GM18507 (cell line): ENCODE data around the gene DACH1.
"Not testable (repeated sequence)": the region's sequence is repeated elsewhere in the genome, so short reads cannot be mapped to it uniquely, and the experiment has no call there.

ENCODE experiments used
- DNase-seq: peaks from one replicate; pipeline ENCODE4 v3.0.0; 2011; ENCODE audit warnings: low read depth; ENCODE audit not compliant: insufficient read length; ENCODE audit errors: extremely low spot score
- FAIRE-seq: peaks from 2 replicates; lab custom pipeline; 2011; peaks lifted over from hg19 to GRCh38; lab: Jason Lieb, UNC

DACH1 gene

GRCh38 chr13:71837582-71837981 is 29.4 kb downstream of the DACH1 start:
- not testable (repeated sequence) for FAIRE-seq, DNase-seq

- DNase-seq, result no peak
- no peak for FAIRE-seq
Observed at GRCh38 chr13:71831716-71832115, 35.3 kb downstream of the DACH1 start.

DNA sequence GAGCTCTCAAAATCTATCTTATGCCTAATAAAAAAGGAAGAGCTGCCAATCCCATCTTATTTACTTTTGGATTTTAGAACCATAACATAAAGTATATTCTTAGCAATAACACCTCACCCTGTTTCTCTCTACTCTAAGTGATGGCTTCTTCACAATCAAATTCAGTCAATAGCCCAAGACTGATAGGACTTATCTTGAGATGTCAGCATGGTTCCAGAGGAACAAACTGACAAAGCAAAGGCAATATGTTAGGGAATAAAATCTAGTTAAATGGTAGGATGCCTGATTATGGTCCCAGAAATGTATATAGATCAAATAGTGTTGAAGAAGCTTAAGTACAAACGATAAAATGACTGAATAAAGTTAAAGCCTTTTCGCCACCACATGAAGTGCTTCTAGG is 36.3 kb downstream of the DACH1 start:
- FAIRE-seq (no peak), DNase-seq (no peak)

DNA sequence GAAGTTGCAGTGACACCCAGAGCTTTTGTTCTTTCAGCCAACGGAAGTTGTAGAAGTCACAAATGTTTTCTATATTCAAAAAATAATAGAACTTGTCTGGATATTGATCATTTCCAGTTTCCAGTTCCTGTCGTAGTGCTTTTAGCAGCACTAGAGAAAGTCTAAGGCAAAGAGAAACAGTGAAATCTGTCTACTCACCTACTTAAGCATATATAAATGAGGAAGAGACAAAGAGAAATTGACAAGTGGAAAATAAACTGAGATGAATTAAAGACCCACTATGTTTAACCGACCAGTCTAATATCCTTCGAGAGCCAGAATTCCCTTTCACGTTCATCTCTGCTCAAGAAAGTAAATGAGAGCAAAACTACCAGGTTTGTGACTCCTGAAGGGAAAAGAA is 36.7 kb downstream of the DACH1 start:
- FAIRE-seq (no peak), DNase-seq (no peak)

DNA sequence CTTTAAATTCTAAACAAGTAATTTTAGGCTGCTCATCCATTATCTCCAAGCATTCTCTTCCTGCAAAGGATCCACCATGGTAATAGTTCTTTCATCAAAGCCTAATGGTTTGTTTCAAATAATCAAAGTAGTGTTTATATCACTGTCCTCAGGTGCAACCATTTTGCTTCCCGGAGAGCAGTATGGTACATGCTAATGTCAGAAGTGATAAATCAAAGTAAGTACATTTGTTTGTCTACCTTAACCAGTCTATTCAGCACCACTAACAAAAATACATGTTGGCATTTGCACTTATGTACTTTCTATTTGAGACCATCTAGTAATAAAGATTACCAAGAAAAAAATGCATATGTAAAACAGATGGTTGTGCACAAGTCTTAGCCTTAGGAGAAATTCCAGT is 37.5 kb downstream of the DACH1 start:
- FAIRE-seq (no peak), DNase-seq (no peak)

- no peak for FAIRE-seq
- no peak for DNase-seq
Observed at GRCh38 chr13:71828564-71828963, 38.4 kb downstream of the DACH1 start.

DNA sequence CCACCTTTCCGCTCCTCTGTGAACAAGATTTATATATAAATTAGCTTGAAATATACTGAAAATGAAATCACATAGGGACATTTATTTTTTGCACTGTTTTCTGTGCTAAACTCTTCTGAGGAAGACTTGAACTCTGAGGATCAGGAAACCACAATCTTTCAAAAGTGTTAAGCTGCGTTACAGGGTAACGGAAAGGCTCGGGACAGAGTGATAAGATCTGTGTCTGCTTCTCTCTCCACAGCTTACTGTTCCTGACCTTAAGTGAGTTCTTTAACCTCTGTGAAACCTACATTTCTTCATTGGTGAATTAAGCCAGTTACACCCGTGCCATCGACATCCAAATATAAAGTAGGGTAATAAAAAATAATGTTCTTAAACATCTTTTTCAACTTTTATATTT is 38.9 kb downstream of the DACH1 start:
- no peak for FAIRE-seq

DNA sequence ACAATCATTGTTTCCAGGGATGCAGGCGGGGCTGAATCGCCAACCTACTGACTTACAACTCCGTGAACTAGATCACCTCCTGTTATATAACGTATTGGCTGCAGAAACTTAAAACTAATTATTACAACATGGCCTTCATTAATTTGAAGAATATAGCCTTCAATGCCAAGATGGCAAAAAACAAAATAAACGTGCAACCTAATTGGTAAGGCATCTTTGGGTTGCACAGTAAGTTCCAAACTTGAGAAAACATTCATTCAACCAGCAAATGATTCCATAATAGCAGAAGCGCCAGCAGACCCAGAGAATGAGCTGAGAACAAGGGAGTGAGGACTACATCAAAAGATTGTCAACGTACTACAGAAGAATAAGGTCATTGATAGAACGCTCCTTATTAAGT is 39.8 kb downstream of the DACH1 start:
- FAIRE-seq, result no peak

More for the DNA sequence above, 38.9 kb downstream of the DACH1 start:
- no peak for DNase-seq

DNA sequence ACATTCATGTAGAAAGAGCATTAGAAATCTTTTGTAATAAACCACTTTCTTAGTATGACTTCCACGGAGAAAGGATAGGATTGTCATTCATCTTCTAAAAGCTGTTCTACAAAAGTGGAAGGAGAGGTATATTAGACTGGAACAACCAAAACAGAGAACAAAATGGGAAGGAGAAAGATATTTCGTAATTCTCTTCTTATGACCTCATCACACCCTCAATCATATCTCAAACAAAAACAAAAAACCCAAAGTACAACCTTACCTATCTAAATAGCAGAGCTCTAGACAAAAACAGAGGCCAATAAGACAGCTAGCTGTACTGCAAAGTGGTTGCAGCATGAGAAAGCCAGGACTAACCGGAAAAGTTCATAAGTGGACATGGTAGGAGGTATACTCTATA is 46.3 kb downstream of the DACH1 start:
- no peak for FAIRE-seq
- no peak for DNase-seq

More for the DNA sequence above, 39.8 kb downstream of the DACH1 start:
- no peak for DNase-seq

DNA sequence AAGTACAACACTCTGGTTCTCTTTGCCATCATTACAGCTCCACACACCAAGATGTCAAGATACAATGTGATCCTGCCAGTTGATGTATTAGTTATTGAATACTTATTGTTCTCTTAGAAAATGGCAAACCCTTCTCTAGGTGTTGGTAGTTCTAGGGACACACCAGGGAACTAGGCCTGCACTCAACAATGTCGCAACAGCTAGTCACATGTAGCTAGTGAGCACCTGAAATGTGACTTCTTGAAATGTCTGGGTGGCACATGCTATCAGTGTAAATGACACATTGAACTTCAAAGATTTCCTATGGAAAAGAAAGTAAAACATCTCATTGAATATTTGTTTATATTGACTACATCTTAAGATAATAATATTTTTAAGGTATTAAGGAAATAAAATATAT is 49.7 kb downstream of the DACH1 start:
- DNase-seq (no peak), FAIRE-seq (no peak)

DNA sequence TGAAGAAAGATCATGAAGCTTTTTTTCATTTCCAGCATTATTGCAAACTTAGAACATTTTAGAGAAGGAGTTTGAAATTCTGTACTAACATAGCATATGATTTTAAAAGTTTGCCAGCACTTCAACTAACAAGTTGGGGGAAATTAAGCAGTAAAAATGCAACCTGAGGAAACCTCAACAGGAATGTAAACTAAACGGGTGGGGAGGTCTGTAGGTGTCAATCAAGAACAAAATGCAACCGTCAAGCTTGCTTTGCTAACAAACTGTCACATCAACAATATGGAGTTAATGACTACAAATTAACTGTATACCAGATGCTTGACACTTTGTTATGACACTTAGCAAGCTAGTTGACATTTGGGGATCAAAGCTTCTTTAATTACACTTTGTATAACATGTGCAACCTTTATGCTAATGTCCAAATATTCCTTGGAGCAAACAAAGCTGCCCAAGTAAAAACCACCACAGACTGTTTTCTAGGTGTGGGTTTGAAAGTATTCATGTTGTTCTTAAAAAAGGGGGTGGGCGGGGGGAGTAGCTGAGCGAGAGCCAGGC is 52.1 kb downstream of the DACH1 start:
- DNase-seq, result no peak
- FAIRE-seq, result no peak

- no peak for FAIRE-seq
- DNase-seq, result no peak
Observed at GRCh38 chr13:71813187-71813586, 53.8 kb downstream of the DACH1 start.

- FAIRE-seq, result no peak
- no peak for DNase-seq
Observed at GRCh38 chr13:71811344-71811743, 55.7 kb downstream of the DACH1 start.

- FAIRE-seq (no peak), DNase-seq (no peak)
Observed at GRCh38 chr13:71808708-71809107, 58.3 kb downstream of the DACH1 start.

DNA sequence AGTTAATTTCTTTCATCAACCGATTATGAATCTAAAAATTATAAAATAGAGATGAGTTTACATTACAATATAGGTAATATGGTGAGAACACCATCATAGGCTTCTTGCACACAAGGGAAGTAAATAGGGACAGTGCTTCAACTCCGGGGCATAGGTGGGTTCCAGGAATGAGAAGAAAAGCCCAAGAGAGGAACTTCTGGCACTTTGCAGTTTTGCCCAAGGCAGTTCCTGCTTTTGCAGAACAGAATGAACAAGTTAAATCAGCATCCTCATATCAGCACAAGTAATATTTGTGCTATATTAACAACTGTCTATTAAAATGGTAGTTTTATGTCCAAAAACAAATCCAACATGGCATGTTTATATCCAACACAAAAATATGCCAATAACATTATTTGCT is 60.1 kb downstream of the DACH1 start:
- FAIRE-seq, result no peak
- no peak for DNase-seq

DNA sequence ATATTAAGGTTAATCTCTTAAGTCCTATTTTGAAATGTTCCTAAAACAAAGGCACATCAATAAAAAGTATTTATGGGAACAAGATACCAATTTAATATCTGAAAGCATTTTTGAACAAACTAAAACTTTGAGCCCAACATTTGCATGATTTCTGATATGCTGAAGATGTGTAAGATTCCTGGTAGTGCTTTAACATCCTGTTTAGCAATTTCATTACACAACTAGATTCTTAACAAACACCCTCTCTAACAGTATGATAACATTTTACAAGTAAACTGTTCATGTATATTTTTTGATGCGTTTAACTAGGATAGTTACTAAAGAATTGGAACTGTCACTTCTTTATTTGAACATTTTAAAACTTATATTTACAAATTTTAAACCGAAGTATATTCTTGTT is 63.9 kb downstream of the DACH1 start:
- DNase-seq, result no peak
- no peak for FAIRE-seq

- no peak for DNase-seq
- FAIRE-seq, result no peak
Observed at GRCh38 chr13:71801781-71802180, 65.2 kb downstream of the DACH1 start.

- FAIRE-seq, result no peak
Observed at GRCh38 chr13:71801165-71801760, 65.7 kb downstream of the DACH1 start.

GRCh38 chr13:71799324-71799723 is 67.7 kb downstream of the DACH1 start:
- no peak for DNase-seq
- no peak for FAIRE-seq

More at GRCh38 chr13:71801165-71801760, 65.7 kb downstream of the DACH1 start:
- no peak for DNase-seq

DNA sequence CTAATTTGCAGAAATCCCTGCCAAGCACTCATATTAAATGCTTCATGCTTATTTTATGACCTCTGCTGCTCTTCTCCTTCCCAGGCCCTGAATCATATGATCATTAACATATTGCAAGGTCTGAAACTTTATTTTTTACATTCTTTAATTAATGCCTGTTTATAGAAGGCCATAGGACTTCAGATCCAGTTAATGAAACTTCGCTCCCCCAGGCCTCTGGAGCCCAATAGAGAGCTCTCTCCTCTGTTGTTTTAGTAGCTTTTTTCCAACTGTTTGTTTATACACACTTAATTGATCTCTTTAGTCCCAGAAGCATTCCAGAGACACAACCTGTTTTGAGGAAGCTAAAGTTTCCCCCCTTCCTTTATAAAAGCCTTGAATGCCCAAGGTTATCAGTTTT is 68.3 kb downstream of the DACH1 start:
- FAIRE-seq (no peak), DNase-seq (no peak)

GRCh38 chr13:71797517-71797916 is 69.5 kb downstream of the DACH1 start:
- FAIRE-seq (no peak), DNase-seq (no peak)
